ENCODE results near the gene MCTP2.

- TF ChIP-seq EP300 (IDR thresholded peaks at IDR 0.05): no peak
- TF ChIP-seq CTCF (IDR thresholded peaks at IDR 0.05): no peak
These were observed 179.9 kb downstream of the MCTP2 start for GRCh38 chr15:94411285-94411684.
